ENCODE data around the gene PCED1A. TPM values are rescaled to one million over a fixed set of nuclear protein-coding genes. Genes with fewer than 3 reads are reported as not detected.
"Not testable (repeated sequence)": the region's sequence is repeated elsewhere in the genome, so short reads cannot be mapped to it uniquely, and the experiment has no call there.

PCED1A gene
- total RNA-seq, 1 experiment from 2014 or later, result 11.9 TPM

- no peak for DNase-seq (ENCODE audit: low spot score)
These were observed 25.8 kb upstream of the PCED1A start for GRCh38 chr20:2866236-2866635.

DNA sequence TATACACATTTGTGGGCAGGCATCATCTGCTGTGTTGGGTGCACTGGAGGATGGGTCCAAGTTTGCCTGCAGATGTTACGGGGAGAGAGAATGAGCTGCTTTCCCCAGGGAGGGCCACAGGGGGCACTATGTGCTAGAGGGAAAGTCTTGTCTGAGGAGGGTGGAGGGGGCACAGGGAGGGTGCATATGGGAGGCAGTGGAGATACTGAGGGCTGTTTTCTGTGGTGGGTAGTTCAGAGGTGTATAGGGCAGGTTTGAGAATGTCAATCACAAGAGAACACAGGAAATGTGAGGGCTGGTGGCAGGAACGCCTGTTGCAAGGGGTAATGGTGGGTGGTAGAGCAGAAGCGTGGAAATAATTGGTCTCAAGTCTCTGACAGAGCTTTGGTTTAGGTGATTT lies 25.2 kb upstream of the PCED1A start:
- no peak for DNase-seq (ENCODE audit: low spot score)

DNA sequence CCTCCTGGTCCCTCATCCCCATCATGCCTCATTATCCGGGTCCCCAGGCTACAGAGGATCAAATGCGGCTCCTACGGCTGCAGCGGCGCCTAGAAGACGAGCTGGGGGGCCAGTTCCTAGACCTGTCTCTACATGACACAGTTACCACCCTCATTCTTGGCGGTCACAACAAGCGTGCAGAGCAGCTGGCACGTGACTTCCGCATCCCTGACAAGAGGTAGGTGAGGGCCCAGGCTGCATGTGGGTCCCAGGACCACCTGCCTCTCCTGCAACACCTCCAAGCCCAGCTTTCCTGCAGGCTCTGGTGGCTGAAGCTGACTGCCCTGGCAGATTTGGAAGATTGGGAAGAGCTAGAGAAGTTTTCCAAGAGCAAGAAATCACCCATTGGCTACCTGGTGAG lies 24.6 kb upstream of the PCED1A start:
- DNase-seq (ENCODE audit: low spot score), result no peak

DNA sequence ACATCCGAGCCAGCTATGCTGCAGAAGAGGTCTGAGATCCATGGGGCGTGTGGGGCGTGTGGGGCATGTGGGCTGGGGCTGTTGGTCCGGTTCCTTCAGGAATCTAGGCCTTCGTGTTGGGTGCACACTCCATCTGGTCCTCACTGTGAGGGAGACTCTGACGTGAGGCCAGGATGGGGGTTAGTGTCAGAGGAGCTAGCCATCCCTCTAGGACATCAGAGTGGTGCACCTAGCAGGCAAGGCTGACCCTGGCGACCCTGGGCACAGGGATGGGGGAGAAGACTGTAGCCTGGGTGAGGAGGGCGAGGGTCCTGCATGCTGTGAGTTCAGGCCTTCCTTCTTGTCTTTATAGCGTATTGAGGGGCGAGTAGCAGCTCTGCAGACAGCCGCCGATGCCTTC lies 24.2 kb upstream of the PCED1A start:
- no peak for DNase-seq (ENCODE audit: low spot score)

GRCh38 chr20:2859330-2860121 lies 19.1 kb upstream of the PCED1A start:
- DNase-seq (ENCODE audit: low spot score), result peak; percentile 51

DNA sequence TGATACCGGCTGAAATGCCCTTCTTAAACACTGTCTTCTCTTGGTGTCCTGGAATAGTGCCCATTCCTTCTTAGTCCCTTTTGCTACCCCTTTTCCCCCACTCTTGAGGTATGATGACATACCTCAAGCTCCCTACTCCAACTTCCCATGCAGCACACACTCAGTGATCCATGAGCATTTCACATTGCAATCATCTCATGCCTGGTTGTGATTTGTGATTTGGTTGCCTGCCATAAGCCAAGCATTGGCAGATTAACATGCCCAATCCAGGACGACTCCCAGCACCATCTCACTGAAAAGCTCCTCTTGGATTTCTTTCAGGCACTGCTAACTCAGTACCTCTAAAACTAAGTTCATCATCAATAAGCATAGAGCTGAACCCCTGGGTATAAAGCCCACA lies 18.1 kb upstream of the PCED1A start:
- no peak for DNase-seq (ENCODE audit: low spot score)

- DNase-seq (ENCODE audit: low spot score), result no peak
These were observed 10.6 kb upstream of the PCED1A start for GRCh38 chr20:2851086-2851485.

GRCh38 chr20:2849529-2849928 lies 9.1 kb upstream of the PCED1A start:
- DNase-seq (ENCODE audit: low spot score), result no peak

- no peak for DNase-seq (ENCODE audit: low spot score)
These were observed 7.3 kb upstream of the PCED1A start for GRCh38 chr20:2847802-2848201.

DNA sequence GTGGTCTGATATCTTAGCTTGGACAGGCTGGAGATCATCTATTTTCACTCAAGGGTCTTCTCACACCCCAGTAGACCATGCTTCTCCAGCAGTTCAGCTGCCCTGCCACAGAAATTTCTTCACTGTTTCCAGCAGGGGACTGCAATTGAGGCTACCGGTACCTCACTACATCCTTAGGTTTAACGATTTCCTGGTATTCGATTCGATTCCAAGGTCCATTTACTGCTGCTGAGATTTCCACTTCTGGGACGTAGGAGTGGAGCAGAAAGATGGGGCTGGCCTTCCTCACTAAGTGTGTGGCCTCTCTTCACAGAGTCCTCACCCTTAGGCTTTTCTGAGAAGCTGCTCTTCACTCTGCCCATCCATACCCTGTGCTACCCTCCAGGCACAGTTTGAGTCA lies 6.2 kb upstream of the PCED1A start:
- no peak for DNase-seq (ENCODE audit: low spot score)

- DNase-seq (ENCODE audit: low spot score), result no peak
These were observed 5.2 kb upstream of the PCED1A start for GRCh38 chr20:2845607-2846006.

DNA sequence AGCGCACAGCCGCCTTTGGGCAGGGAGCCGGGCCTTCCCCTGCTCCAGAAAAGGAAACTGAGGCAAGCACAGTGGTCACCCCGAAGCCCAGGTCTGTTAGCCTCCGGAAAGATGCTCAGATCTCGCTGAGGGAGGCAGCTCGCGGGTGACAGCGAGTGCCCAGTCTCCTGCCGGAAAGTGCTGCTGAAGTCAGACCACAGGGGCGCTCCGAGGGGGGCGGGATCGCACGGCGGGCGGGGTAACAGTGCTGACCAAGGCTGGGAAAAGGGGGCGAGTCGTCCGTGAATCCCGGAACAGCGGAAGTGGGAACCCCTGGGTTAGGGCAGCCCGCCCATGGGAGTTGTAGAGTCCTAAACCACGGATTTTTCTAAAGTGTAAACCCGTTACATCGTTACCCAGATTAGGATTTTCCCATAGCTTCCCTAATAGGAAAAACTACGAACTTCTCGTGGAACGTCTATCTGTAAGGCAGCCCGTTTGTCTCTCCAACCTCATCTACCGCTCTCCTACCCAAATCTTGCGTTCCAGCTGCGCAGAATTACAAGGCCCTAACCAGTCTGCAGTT lies 594 bp upstream of the PCED1A start:
- peak; percentile 56 for DNase-seq (ENCODE audit: low spot score)

GRCh38 chr20:2839732-2840137 lies 720 bp downstream of the PCED1A start:
- DNase-seq (ENCODE audit: low spot score), result no peak

DNA sequence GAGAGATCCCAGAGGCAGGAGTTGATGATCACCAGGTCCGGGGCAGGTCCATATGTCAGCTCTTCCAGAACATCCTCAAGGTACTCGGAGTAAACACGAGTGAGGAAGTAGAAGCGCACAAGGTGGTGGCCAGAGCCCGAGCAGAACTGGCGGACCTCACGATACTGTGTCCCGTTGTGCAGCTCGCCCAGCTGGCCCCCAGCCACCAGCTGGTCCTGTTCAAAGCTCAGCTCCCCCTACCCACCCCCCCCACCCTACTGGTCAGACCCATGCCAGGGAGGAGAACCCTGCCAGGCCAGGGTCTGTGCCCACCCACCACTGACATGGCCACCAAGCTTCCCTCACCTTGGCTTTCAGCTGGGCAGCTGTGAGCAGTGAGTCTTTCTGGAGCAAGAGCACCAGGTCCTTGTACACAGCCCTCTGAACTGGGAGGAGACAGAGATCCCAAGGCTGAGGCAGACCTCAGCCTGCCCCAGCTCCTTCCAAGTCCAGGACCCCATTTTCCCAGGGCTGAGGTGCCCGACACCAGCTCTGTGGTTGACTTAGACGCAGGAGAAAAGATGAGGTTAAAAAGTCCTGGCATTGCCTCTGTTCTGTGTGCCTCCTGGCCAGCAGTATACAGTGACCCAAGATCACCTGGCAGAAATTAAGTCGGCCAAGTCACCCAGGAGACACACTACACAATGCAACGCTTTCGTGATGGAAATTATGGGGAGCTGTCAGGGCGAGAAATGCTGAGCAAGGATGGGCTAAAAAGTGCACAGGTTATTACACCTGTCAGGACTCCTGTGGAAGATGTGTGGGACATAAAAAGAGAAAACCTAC lies 1.4 kb downstream of the PCED1A start:
- DNase-seq (ENCODE audit: low spot score), result no peak

GRCh38 chr20:2838170-2838797 lies 2.2 kb downstream of the PCED1A start:
- no peak for DNase-seq (ENCODE audit: low spot score)

DNA sequence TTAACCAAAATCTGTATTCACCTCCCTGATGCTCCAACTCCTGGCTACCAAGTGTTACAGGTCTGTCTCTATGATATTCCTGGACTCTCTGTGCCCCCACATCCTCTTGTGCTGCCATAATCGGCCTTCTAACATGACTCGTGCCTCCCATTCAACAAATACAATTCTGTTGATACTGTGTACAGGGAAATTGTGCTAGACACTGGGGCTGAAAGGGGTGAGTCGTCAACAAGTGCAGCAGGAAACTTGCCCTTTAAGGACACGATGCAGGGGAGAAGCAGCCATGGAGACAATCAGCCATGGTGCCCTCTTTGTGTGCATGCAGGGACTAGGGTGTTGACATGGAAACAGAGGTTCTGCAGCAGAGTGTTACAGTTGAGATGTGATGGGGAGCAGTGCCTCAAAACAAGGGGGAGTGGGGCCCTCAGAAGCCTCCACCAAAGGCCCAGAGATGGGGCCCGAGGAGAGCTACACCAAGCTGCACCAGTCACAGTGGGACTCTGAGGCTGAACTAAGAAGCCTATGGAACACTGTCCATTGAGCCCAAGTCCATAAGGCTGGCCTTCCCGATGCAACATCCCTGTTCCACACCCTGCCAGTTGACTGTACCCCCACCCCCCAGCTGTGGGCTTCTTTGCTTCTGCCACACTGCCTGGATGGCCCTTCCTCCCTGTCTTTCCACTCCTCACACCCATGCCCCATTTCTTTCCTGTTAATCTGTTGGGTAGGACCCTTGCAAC lies 3.1 kb downstream of the PCED1A start:
- DNase-seq (ENCODE audit: low spot score), result no peak

DNA sequence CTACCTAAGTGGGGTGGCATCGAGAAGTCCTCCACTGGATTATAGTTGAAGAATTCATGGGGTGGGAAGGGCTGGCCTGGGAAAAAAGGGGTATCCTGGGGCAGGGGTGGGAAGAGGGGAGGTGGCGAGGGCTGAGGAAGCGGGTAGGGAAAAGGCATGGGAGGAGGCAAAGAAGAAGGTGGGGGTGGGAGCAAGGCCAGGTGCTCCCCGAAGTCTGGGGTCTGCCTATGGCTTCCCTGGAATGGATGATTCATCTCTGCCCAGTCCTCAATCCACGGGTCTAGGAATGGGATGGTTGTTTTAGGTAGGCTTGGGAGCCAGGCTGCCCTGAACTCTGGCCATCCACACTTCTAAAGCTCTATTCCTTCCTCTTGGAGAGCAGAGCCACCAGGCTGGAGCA lies 4.4 kb downstream of the PCED1A start:
- no peak for DNase-seq (ENCODE audit: low spot score)

GRCh38 chr20:2835331-2835796 lies 5.1 kb downstream of the PCED1A start:
- DNase-seq (ENCODE audit: low spot score), result no peak

DNA sequence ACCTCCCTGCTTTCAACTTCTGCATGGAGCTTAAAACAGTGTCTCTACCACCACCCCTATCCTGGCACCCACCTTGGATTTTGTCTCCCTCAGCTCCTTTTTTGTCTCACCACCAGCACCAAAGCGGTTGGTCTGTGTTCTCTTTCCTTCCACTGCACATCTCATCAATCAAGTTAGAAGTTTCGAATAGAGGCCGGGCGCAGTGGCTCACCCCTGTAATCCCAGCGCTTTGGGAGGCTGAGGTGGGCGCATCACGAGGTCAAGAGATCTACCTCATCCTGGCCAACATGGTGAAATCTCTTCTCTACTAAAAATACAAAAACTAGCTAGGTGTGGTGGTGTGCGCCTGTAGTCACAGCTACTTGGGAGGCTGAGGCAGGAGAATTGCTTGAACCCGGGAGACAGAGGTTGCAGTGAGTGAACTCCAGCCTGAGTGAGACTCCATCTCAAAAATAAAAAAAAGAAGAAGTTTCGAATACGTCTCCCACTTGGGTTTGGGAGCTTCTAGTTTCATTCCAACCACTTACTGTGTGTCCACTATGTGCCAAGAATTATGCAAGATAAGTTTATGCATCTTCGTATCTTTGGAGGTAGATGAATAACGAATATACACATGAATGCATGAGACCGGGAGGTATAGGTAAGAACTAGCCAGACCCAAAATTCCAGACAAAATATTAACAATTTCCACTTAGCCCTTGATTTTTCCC lies 5.9 kb downstream of the PCED1A start:
- DNase-seq (ENCODE audit: low spot score), result no peak

- DNase-seq (ENCODE audit: low spot score), result no peak
These were observed 6.7 kb downstream of the PCED1A start for GRCh38 chr20:2833761-2834160.

DNA sequence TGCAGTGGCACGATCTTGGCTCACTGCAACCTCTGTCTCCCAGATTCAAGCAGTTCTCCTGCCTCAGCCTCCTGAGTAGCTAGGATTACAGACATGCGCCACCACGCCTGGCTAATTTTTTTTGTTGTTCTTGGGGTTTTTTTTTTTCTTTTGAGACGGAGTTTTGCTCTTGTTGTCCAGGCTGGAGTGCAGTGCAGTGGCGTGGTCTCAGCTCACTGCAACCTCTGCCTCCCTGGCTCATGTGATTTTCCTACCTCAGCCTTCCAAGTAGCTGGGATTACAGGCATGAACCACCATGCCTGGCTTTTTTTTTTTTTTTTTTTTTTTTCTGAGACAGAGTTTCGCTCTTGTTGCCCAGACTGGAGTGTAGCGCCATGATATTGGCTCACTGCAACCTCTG lies 9.2 kb downstream of the PCED1A start:
- not testable (repeated sequence) for DNase-seq (ENCODE audit: low spot score)

Data from A172 (cell line).